Stomach (tissue), 4 donors: ENCODE data around the gene SALL1.

Experiments
- POLR2A ChIP-seq, 4 donors: fragments of 450-650 bp; IDR thresholded peaks; one replicate each; pipeline ENCODE4 v1.6.1; 2016; ENCODE audit warnings: antibody characterized with exemption in 4 of 4, control low read depth in 2 of 4, mild to moderate bottlenecking in 1 of 4, moderate library complexity in 1 of 4
- TF ChIP-seq, protein P1 (sequence below), 7 experiments: fragments of 450-650 bp in 4 of 7; fragments of 200-600 bp in 3 of 7; sonication (generic) in 3 of 7; IDR thresholded peaks; one replicate each; pipeline ENCODE4 v1.5.1; 2016 to 2019; ENCODE audit warnings: antibody characterized with exemption in 7 of 7, control low read depth in 2 of 7, mild to moderate bottlenecking in 1 of 7

DNA sequence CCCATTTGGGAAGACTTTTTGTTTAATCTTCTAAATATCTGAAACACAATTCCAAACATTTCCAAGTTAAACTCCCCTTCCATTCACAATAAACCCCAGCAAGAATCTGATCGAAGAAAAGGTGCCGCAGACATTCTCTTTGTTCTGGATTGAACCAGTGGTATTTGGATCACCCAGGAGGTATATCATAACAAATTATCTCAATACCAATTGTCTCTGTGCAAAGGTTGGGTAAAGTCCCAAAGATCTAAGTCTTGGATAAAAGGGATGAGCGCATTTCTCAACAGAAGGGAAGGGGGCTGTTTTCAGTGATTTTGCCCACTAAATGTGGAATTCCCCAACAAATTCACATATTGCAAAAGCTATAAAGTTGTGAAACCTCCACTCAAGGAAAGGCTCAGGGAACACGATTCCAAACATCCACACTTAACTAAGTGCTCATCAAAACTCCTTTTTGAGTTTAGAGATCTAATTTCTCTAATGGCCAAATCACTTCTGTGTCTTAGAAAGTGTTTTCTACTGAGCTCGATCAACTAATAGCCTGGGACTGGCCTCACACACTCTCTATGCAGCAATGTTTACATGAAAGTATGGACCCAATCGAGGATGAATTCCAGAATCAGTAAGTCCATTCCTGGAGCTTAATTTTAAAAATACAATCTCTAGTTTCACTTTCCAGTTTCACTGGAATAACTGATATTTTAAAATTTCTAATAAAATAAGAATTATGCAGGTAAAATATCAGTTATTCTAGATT, 30.9 kb downstream of the SALL1 start:
- TF ChIP-seq, protein P1, sequence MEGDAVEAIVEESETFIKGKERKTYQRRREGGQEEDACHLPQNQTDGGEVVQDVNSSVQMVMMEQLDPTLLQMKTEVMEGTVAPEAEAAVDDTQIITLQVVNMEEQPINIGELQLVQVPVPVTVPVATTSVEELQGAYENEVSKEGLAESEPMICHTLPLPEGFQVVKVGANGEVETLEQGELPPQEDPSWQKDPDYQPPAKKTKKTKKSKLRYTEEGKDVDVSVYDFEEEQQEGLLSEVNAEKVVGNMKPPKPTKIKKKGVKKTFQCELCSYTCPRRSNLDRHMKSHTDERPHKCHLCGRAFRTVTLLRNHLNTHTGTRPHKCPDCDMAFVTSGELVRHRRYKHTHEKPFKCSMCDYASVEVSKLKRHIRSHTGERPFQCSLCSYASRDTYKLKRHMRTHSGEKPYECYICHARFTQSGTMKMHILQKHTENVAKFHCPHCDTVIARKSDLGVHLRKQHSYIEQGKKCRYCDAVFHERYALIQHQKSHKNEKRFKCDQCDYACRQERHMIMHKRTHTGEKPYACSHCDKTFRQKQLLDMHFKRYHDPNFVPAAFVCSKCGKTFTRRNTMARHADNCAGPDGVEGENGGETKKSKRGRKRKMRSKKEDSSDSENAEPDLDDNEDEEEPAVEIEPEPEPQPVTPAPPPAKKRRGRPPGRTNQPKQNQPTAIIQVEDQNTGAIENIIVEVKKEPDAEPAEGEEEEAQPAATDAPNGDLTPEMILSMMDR (IDR thresholded peaks at IDR 0.05) = no peak
- no peak for TF ChIP-seq POLR2A (IDR thresholded peaks at IDR 0.05)
